Body of pancreas (tissue), 4 donors: Measurements from ENCODE around the gene CPEB1. TPM values are rescaled to one million over a fixed set of nuclear protein-coding genes. Genes with fewer than 3 reads are reported as not detected.
A peak's percentile ranks its signal among the peaks of the same experiment; 100 is the strongest.

ENCODE experiments used
- ATAC-seq: fragments of 150-250 bp; one replicate; pipeline ENCODE4 v1.9.1; 2016
- DNase-seq, 4 donors: peaks; one replicate each; pipeline ENCODE4 v3.0.0-alpha.2; 2019
- H3K27ac ChIP-seq, 4 donors: fragments of 200-600 bp; sonication (generic); 1 replicate in 3 of 4; 2 replicates in 1 of 4; pipeline versions ENCODE4 v1.5.1 to v1.6.1; 2016 to 2019; ENCODE audit warnings: mild to moderate bottlenecking in 1 of 4, mixed read lengths in 1 of 4, moderate library complexity in 1 of 4
- H3K27me3 ChIP-seq, 2 donors: fragments of 200-600 bp; sonication (generic); one replicate each; pipeline ENCODE4 v1.6.0; 2016; ENCODE audit warnings: mild to moderate bottlenecking in 1 of 2
- H3K36me3 ChIP-seq, 2 donors: fragments of 200-600 bp; sonication (generic); replicated peaks in 1 of 2; 2 replicates each; pipeline ENCODE4 v1.5.1; 2016; ENCODE audit warnings: low read depth in 2 of 2; ENCODE audit not compliant: insufficient read depth in 1 of 2
- H3K4me1 ChIP-seq: fragments of 200-600 bp; sonication (generic); one replicate; pipeline ENCODE4 v1.6.0; 2016
- H3K4me3 ChIP-seq, 2 donors: fragments of 200-600 bp; sonication (generic); 1 replicate in 1 of 2; 2 replicates in 1 of 2; pipeline ENCODE4 v1.5.1; 2016 to 2019
- H3K9me3 ChIP-seq, 3 donors: fragments of 200-600 bp; sonication (generic); 1 replicate in 2 of 3; 2 replicates in 1 of 3; pipeline ENCODE4 v1.5.1; 2016
- CTCF ChIP-seq, 7 experiments: fragments of 450-650 bp in 4 of 7; fragments of 200-600 bp in 3 of 7; sonication (generic) in 3 of 7; IDR thresholded peaks; one replicate each; pipeline ENCODE4 v1.5.1; 2016 to 2019; ENCODE audit warnings: antibody characterized with exemption in 7 of 7
- POLR2A ChIP-seq, 3 donors: fragments of 450-650 bp; IDR thresholded peaks; one replicate each; pipeline ENCODE4 v1.6.1; 2016; ENCODE audit warnings: antibody characterized with exemption in 3 of 3, mild to moderate bottlenecking in 2 of 3
- WGBS, 2 donors: methylation state at CpG; one replicate each; pipeline ENCODE4 v1.1.5; 2017; 5-methylcytosine and 5-hydroxymethylcytosine counted together
- intact Hi-C: fragments of 100-400 bp; cut with DNase I; formaldehyde crosslinking; loops from one replicate; pipeline ENCODE4 v1.15.1; 2023
- total RNA-seq, 2 donors: library from RNA; depleted of rRNA; stranded (reverse); fragments of >200 nt; gene quantifications; one replicate each; pipeline ENCODE4 v1.1.0, GENCODE V29; 2016

The CPEB1 gene
- total RNA-seq, 2 donors from 2014 or later = 1.0 TPM; not detected in 1

GRCh38 chr15:82587805-82588204 lies 59.4 kb downstream of the CPEB1 start:
- H3K4me3 ChIP-seq = no peak overlapping the region
- intact Hi-C loops = no loop called here
- no peak for DNase-seq
- H3K27ac ChIP-seq = no peak overlapping the region
- no peaks in the 10 kb centered on the region for H3K36me3 ChIP-seq
- WGBS, 2 donors = 79 to 83% methylated on average over 4 of the region's 4 CpGs
- H3K4me1 ChIP-seq = no peaks in the 10 kb centered on the region
- TF ChIP-seq CTCF (IDR thresholded peaks at IDR 0.05) = no peak
- no peak for TF ChIP-seq POLR2A (IDR thresholded peaks at IDR 0.05)
- no peaks in the 10 kb centered on the region for H3K9me3 ChIP-seq
- no peak for ATAC-seq
- no peaks in the 10 kb centered on the region for H3K27me3 ChIP-seq

GRCh38 chr15:82585072-82585471 lies 62.1 kb downstream of the CPEB1 start:
- WGBS, 2 donors = 39 to 49% methylated on average over 3 of the region's 3 CpGs
- intact Hi-C loops = no loop called here
- ATAC-seq (no peak), DNase-seq (peak in 1 of 4 donors; percentile 26)
- Histone ChIP-seq H3K27me3 (no peaks in the 10 kb centered on the region), H3K4me3 (no peak overlapping the region), H3K4me1 (no peaks in the 10 kb centered on the region), H3K36me3 (no peaks in the 10 kb centered on the region), H3K27ac (no peak overlapping the region), H3K9me3 (no peaks in the 10 kb centered on the region)
- TF ChIP-seq CTCF (IDR thresholded peaks at IDR 0.05) = peak in 3 of 7 experiments; percentile 21 to 47 (median 33)
- no peak for TF ChIP-seq POLR2A (IDR thresholded peaks at IDR 0.05)

GRCh38 chr15:82580713-82581112 lies 66.5 kb downstream of the CPEB1 start:
- no peaks in the 10 kb centered on the region for H3K4me1 ChIP-seq
- WGBS, 2 donors = 63 to 89% methylated on average over 2 of the region's 2 CpGs
- no peaks in the 10 kb centered on the region for H3K9me3 ChIP-seq
- TF ChIP-seq POLR2A (IDR thresholded peaks at IDR 0.05) = no peak
- TF ChIP-seq CTCF (IDR thresholded peaks at IDR 0.05) = no peak
- DNase-seq (no peak), ATAC-seq (no peak)
- H3K27me3 ChIP-seq = no peaks in the 10 kb centered on the region
- H3K27ac ChIP-seq = no peak overlapping the region
- no peaks in the 10 kb centered on the region for H3K36me3 ChIP-seq
- intact Hi-C loops = no loop called here
- no peak overlapping the region for H3K4me3 ChIP-seq

GRCh38 chr15:82575335-82575734 lies 71.8 kb downstream of the CPEB1 start:
- Histone ChIP-seq H3K27ac (no peak overlapping the region), H3K9me3 (no peaks in the 10 kb centered on the region), H3K27me3 (no peaks in the 10 kb centered on the region), H3K36me3 (no peaks in the 10 kb centered on the region), H3K4me3 (no peak overlapping the region), H3K4me1 (peaks cover 13% of the 10 kb centered on the region)
- intact Hi-C loops = no loop called here
- DNase-seq (no peak), ATAC-seq (no peak)
- 61 to 68% methylated on average over 3 of the region's 3 CpGs for WGBS, 2 donors
- TF ChIP-seq CTCF (IDR thresholded peaks at IDR 0.05) (no peak), POLR2A (IDR thresholded peaks at IDR 0.05) (no peak)

- Histone ChIP-seq H3K4me3 (no peak overlapping the region), H3K27me3 (no peaks in the 10 kb centered on the region), H3K36me3 (no peaks in the 10 kb centered on the region), H3K4me1 (peaks cover 13% of the 10 kb centered on the region), H3K9me3 (no peaks in the 10 kb centered on the region), H3K27ac (no peak overlapping the region)
- WGBS, 2 donors = 73 to 86% methylated on average over 3 of the region's 3 CpGs
- DNase-seq = no peak
- TF ChIP-seq CTCF (IDR thresholded peaks at IDR 0.05) (no peak), POLR2A (IDR thresholded peaks at IDR 0.05) (no peak)
- no peak for ATAC-seq
- intact Hi-C loops = no loop called here
Observed at GRCh38 chr15:82572986-82573385, 74.2 kb downstream of the CPEB1 start.
